Testis (tissue), 2 donors: Measurements from ENCODE around the gene MACROD2.

ENCODE experiments used
- CTCF ChIP-seq, 3 experiments: fragments of 450-650 bp in 2 of 3; fragments of 200-600 bp in 1 of 3; sonication (generic) in 1 of 3; IDR thresholded peaks; one replicate each; pipeline ENCODE4 v1.5.1; 2016 to 2019; ENCODE audit warnings: antibody characterized with exemption in 3 of 3, mild to moderate bottlenecking in 2 of 3, moderate library complexity in 1 of 3
- POLR2A ChIP-seq: fragments of 450-650 bp; IDR thresholded peaks from one replicate; pipeline ENCODE4 v1.6.1; 2017; ENCODE audit warnings: antibody characterized with exemption, mild to moderate bottlenecking, moderate library complexity

GRCh38 chr20:14114065-14114704 is 118.9 kb downstream of the MACROD2 start:
- TF ChIP-seq POLR2A: no peak
- no peak for TF ChIP-seq CTCF (IDR thresholded peaks at IDR 0.05)
